CD4-positive, alpha-beta T cell (primary cell): ENCODE results near the gene MAP7D2. TPM values are rescaled to one million over a fixed set of nuclear protein-coding genes. Genes with fewer than 3 reads are reported as not detected.

Experiments
- ATAC-seq: fragments of 200-7000 bp; cut with Tn5 transposase; one replicate; pipeline ENCODE4 v1.10.0; 2022; ENCODE audit warnings: mild to moderate bottlenecking; ENCODE audit not compliant: poor library complexity
- CTCF ChIA-PET: fragments of 350-600 bp; sonication (Branson Sonifier 250); formaldehyde crosslinking; loops from one replicate; lab custom pipeline; 2021; ENCODE audit warnings: antibody characterized with exemption, inconsistent platforms; lab: Charles Lee
- POLR2A ChIA-PET: fragments of 350-600 bp; sonication (Branson Sonifier 250); formaldehyde crosslinking; loops from one replicate; lab custom pipeline; 2021; ENCODE audit warnings: antibody characterized with exemption, inconsistent platforms; lab: Charles Lee
- DNase-seq, 14 experiments: peaks; one replicate each; pipeline ENCODE4 v3.0.0-alpha.2; 2013 to 2020; ENCODE audit warnings: mixed read lengths in 2 of 14
- H3K27ac ChIP-seq, 2 donors: one replicate each; pipeline versions ENCODE4 v1.5.1 to v1.7.0; 2013; ENCODE audit warnings: low read length in 2 of 2, low read depth in 1 of 2, mild to moderate bottlenecking in 1 of 2
- H3K27me3 ChIP-seq, 2 experiments: 1 replicate in 1 of 2; 2 replicates in 1 of 2; pipeline versions ENCODE4 v1.6.1 to v1.7.0; 2013; ENCODE audit warnings: low read length in 2 of 2, control low read depth in 1 of 2, mild to moderate bottlenecking in 1 of 2, moderate library complexity in 1 of 2; ENCODE audit not compliant: insufficient read depth in 2 of 2, control insufficient read depth in 1 of 2
- H3K36me3 ChIP-seq: one replicate; pipeline ENCODE4 v1.6.1; 2013; ENCODE audit warnings: low read length, control low read depth; ENCODE audit not compliant: insufficient read depth
- H3K4me1 ChIP-seq: one replicate; pipeline ENCODE4 v1.6.1; 2013; ENCODE audit warnings: low read length, control low read depth; ENCODE audit not compliant: insufficient read depth
- H3K4me3 ChIP-seq: one replicate; pipeline ENCODE4 v1.5.1; 2013; ENCODE audit warnings: mild to moderate bottlenecking, low read length, moderate library complexity
- H3K9me3 ChIP-seq, 2 experiments: 1 replicate in 1 of 2; 2 replicates in 1 of 2; pipeline versions ENCODE4 v1.6.1 to v1.7.0; 2013; ENCODE audit warnings: low read length in 2 of 2, mild to moderate bottlenecking in 2 of 2, control low read depth in 1 of 2, moderate library complexity in 1 of 2; ENCODE audit not compliant: control insufficient read depth in 1 of 2, insufficient read depth in 1 of 2
- H3K27ac Mint-ChIP-seq: one replicate; pipeline ENCODE4 v1.8.0; 2020; ENCODE audit warnings: mixed read lengths
- H3K27me3 Mint-ChIP-seq: one replicate; pipeline ENCODE4 v1.8.0; 2021; ENCODE audit warnings: mixed read lengths
- H3K36me3 Mint-ChIP-seq: one replicate; pipeline ENCODE4 v1.8.0; 2021; ENCODE audit warnings: low read depth, mixed read lengths
- H3K4me1 Mint-ChIP-seq: one replicate; pipeline ENCODE4 v1.8.0; 2021; ENCODE audit warnings: low read depth, mixed read lengths
- H3K4me3 Mint-ChIP-seq: one replicate; pipeline ENCODE4 v1.8.0; 2020; ENCODE audit warnings: mild to moderate bottlenecking, mixed read lengths
- H3K9me3 Mint-ChIP-seq: one replicate; pipeline ENCODE4 v1.8.0; 2020; ENCODE audit warnings: mixed read lengths
- intact Hi-C, 2 experiments: fragments of 100-400 bp; cut with DNase I in 1 of 2; cut with micrococcal nuclease in 1 of 2; formaldehyde crosslinking; loops; one replicate each; pipeline versions ENCODE4 v1.15.1 to v1.9.0; 2023 to 2025; cut with DNase I, micrococcal nuclease
- total RNA-seq, 174 experiments: library from RNA in 2 of 174; stranded (reverse) in 2 of 174; gene quantifications; one replicate each; pipeline ENCODE4 v1.2.3 and lab custom pipeline; 2021 to 2026
- TF ChIP-seq, protein P1 (sequence below): fragments of 200-600 bp; IDR thresholded peaks from one replicate; pipeline ENCODE4 v1.8.0; 2022; ENCODE audit warnings: antibody characterized with exemption, mild to moderate bottlenecking

The MAP7D2 gene
- total RNA-seq, 2 experiments from 2014 or later = 0.11 to 0.17 TPM

- Mint-ChIP-seq H3K4me1 (no peaks in the 10 kb centered on the region), H3K36me3 (no peaks in the 10 kb centered on the region), H3K4me3 (no peak overlapping the region), H3K9me3 (no peaks in the 10 kb centered on the region), H3K27me3 (no peaks in the 10 kb centered on the region), H3K27ac (no peak overlapping the region)
- H3K4me3 ChIP-seq = no peak overlapping the region
- peaks cover 4% of the 10 kb centered on the region for H3K4me1 ChIP-seq
- H3K36me3 ChIP-seq = no peaks in the 10 kb centered on the region
- intact Hi-C loops = loop anchor here in 1 of 2 experiments (10.0 kb wide), 1 partner anchor 329 kb away; no protein-coding TSS in a partner anchor
- no peak for DNase-seq
- TF ChIP-seq, protein P1, sequence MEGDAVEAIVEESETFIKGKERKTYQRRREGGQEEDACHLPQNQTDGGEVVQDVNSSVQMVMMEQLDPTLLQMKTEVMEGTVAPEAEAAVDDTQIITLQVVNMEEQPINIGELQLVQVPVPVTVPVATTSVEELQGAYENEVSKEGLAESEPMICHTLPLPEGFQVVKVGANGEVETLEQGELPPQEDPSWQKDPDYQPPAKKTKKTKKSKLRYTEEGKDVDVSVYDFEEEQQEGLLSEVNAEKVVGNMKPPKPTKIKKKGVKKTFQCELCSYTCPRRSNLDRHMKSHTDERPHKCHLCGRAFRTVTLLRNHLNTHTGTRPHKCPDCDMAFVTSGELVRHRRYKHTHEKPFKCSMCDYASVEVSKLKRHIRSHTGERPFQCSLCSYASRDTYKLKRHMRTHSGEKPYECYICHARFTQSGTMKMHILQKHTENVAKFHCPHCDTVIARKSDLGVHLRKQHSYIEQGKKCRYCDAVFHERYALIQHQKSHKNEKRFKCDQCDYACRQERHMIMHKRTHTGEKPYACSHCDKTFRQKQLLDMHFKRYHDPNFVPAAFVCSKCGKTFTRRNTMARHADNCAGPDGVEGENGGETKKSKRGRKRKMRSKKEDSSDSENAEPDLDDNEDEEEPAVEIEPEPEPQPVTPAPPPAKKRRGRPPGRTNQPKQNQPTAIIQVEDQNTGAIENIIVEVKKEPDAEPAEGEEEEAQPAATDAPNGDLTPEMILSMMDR = no peak
- CTCF ChIA-PET = no interaction called here
- H3K9me3 ChIP-seq = no peaks in the 10 kb centered on the region
- no peak for ATAC-seq
- no peak overlapping the region for H3K27ac ChIP-seq
- no peaks in the 10 kb centered on the region for H3K27me3 ChIP-seq
- POLR2A ChIA-PET = no interaction called here
These were observed 52.9 kb downstream of the MAP7D2 start for GRCh38 chrX:20063716-20064351.

DNA sequence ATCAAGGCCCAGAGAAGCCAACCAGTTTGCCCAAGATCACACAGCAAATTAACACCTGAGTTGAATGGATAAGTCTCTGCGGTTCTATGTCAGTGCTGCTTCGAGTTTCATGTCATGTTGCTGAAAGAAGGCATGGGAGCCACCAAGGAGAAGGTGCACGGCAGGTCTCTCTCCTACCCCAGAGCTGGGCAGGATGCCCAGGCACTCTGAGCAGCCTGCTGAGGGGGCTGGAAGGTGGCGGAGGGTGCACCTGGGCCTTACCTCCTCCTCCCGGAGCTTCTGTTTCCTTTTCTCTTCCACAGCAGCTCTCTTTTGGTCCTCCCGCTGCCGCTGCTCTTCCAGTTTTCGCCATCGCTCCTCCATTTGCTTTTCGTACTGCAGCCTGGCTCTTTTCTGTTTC is 53.6 kb downstream of the MAP7D2 start:
- Histone ChIP-seq H3K9me3 (no peaks in the 10 kb centered on the region), H3K4me1 (peaks cover 4% of the 10 kb centered on the region), H3K36me3 (no peaks in the 10 kb centered on the region), H3K4me3 (no peak overlapping the region), H3K27ac (no peak overlapping the region), H3K27me3 (no peaks in the 10 kb centered on the region)
- Mint-ChIP-seq H3K27ac (no peak overlapping the region), H3K36me3 (no peaks in the 10 kb centered on the region), H3K27me3 (no peaks in the 10 kb centered on the region), H3K9me3 (no peaks in the 10 kb centered on the region), H3K4me1 (no peaks in the 10 kb centered on the region), H3K4me3 (no peak overlapping the region)
- intact Hi-C loops = loop anchor here in 1 of 2 experiments (10.0 kb wide), 1 partner anchor 328 kb away; no protein-coding TSS in a partner anchor
- DNase-seq (no peak), ATAC-seq (no peak)
- ChIA-PET CTCF (no interaction called here), POLR2A (no interaction called here)
- TF ChIP-seq, protein P1 = no peak

- intact Hi-C loops = loop anchor here in 1 of 2 experiments (10.0 kb wide), 1 partner anchor 327 kb away; no protein-coding TSS in a partner anchor
These were observed 54.9 kb downstream of the MAP7D2 start for GRCh38 chrX:20061855-20062254.

More at GRCh38 chrX:20061855-20062254, 54.9 kb downstream of the MAP7D2 start:
- TF ChIP-seq, protein P1 = no peak
- Histone ChIP-seq H3K27ac (no peak overlapping the region), H3K4me3 (no peak overlapping the region), H3K9me3 (no peaks in the 10 kb centered on the region), H3K4me1 (peaks cover 4% of the 10 kb centered on the region), H3K36me3 (no peaks in the 10 kb centered on the region), H3K27me3 (no peaks in the 10 kb centered on the region)
- ATAC-seq (no peak), DNase-seq (no peak)
- Mint-ChIP-seq H3K36me3 (no peaks in the 10 kb centered on the region), H3K4me3 (no peak overlapping the region), H3K27ac (no peak overlapping the region), H3K9me3 (no peaks in the 10 kb centered on the region), H3K27me3 (no peaks in the 10 kb centered on the region), H3K4me1 (no peaks in the 10 kb centered on the region)
- CTCF ChIA-PET = no interaction called here
- POLR2A ChIA-PET = no interaction called here
